Mesenteric fat pad (tissue), 1 donor: ENCODE data around the gene TNFAIP3. TPM values are rescaled to one million over a fixed set of nuclear protein-coding genes. Genes with fewer than 3 reads are reported as not detected.
"Not testable (repeated sequence)": the region's sequence is repeated elsewhere in the genome, so short reads cannot be mapped to it uniquely, and the experiment has no call there.

Source experiments
- DNase-seq: peaks from one replicate; pipeline ENCODE4 v3.0.0-alpha.2; 2020; ENCODE audit warnings: low spot score
- long read RNA-seq: library from polyadenylated mRNA; unstranded; transcript quantifications from one replicate; pipeline ENCODE4 v2.0.0, GENCODE V29; 2020
- total RNA-seq: library from RNA; stranded (reverse); fragmentation: NEBNext Ultra II Directional; extraction: Animal tissue kit (Norgen Biotek cat#: 25700); gene quantifications from one replicate; pipeline ENCODE4 v1.2.1, GENCODE V29; 2021
- donor health status: DM: yes; HTN: yes; CAD: no.

TNFAIP3 gene
- total RNA-seq: 187 TPM
- long read RNA-seq, partial matches to known transcripts: 51 of 71 reads
- long read RNA-seq, other reads (novel, unspliced or antisense): 20 of 71 reads

GRCh38 chr6:137866914-137867684 is at the start of gene TNFAIP3:
Gene TNFAIP3, plus strand, starts transcription at chr6:137867259. Its CDS starts 3,969 bp downstream, at chr6:137871228.
- DNase-seq: peak; percentile 98

DNA sequence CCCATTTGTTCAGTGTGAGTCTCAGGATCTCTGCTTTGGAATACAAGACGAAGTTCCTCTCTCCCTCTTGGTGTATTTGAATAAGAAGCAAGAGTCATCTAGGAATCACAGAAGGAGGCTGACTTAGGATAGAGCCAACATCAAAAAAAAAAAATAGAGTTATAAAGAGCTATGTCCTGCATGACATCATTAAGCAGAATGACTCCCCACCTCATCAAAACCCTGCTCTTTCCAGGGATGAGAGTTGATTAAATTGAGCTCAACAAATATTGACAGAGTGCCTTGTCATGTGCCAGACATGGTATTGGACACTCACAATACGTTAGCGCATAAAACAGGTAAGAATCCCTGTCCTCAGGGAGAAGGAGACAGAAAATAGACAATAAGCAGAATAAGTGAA is 48.6 kb upstream of the TNFAIP3 start:
- DNase-seq: no peak

DNA sequence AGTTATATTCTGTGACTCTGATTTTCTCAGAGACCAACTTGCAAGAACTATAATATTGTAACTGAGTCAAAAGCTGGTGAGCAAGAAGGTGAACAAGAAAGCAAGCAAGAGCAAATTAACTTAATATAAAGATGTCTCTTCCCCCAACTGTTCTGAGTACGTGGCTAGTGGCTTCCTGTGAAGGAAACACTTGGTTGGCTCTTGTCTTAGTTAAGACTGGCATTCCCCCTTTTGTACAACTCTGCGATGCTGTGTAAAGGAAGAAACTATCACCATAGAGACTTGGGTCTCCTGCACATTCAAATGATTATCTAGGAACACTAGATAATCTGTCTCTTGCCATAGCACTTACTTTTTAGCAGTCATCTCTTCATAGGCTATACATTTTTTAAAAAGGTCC is 47.3 kb upstream of the TNFAIP3 start:
- DNase-seq: no peak

GRCh38 chr6:137820425-137820824 is 46.6 kb upstream of the TNFAIP3 start:
- DNase-seq: no peak

- no peak for DNase-seq
These were observed 46.1 kb upstream of the TNFAIP3 start for GRCh38 chr6:137820952-137821351.

DNA sequence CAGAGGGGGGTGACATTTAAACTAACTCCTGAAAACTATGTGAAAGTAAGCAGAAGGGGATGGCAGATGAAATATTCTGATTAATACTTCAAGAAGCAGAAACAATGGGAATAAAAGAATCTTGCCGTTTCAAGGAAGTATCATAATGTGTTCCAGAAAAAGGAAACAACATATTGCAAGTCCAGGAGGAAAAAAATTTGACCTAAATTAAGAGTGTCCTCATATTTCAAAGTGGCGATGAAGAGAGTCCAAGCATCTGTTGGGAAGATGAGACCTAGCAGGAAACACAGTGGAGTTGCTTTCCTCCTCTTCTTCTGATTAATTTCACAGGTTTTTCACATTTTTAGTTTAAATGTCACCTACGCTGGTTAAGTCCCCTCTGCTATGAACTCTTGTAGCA is 45.6 kb upstream of the TNFAIP3 start:
- no peak for DNase-seq

- no peak for DNase-seq
These were observed 43.1 kb upstream of the TNFAIP3 start for GRCh38 chr6:137823826-137824555.

DNA sequence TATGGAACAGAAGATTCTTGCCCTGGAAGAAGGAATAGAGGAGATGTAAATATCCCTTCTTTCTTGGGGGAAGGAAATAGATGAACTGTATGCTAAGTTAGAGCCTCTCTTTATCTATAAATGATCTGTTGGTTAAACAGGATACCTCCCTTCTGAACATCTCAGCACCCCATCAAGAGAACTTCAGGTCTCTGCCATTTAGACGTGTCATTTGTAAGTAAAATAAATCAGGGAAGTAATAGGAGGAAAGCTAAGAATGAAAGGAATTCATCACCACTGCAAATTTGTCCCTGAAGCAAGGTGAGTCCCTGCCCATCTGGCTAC is 42.5 kb upstream of the TNFAIP3 start:
- no peak for DNase-seq

DNA sequence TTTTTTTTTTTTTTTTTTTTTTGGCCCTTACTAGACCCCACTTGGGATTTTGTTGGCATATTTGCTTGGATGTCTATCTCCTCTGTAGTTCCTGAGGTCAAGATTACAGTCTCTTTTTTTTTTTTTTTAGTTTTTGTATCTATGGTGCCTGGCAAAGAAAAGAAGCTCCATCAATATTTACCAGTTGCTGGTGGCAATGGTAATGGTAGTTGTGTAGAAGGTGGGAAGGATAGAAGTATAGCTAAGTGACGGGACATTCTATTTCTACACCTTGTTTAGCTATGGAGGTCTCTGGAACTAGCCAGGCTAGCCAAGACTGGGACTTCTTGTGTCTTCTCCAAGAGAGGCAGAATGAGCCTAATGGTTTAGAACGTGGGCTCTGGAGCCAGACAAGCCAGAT is 42.2 kb upstream of the TNFAIP3 start:
- DNase-seq: no peak

- no peak for DNase-seq
These were observed 39.6 kb upstream of the TNFAIP3 start for GRCh38 chr6:137827411-137827940.

GRCh38 chr6:137827977-137828810 is 38.9 kb upstream of the TNFAIP3 start:
- DNase-seq: no peak

DNA sequence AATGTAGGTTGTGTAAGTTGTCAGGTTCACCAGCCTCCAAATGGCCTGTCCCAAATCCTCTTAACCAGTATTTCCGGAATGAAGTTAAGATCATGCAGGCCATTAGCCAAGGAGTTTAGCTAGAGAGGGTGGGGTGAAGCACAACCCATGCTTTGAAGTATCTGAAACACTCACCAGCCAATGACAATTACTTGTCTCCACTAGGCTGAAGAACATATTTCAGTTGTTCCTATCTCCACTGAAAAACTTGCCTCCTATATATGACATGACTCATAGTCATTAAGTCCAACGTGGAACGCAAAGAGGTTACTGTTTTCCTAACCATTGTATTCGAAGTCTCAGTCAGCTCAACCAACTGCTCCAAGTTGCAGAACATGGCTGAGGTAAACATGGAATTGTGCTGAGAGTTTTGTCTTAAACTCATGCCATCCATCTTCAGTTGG is 37.4 kb upstream of the TNFAIP3 start:
- no peak for DNase-seq

DNA sequence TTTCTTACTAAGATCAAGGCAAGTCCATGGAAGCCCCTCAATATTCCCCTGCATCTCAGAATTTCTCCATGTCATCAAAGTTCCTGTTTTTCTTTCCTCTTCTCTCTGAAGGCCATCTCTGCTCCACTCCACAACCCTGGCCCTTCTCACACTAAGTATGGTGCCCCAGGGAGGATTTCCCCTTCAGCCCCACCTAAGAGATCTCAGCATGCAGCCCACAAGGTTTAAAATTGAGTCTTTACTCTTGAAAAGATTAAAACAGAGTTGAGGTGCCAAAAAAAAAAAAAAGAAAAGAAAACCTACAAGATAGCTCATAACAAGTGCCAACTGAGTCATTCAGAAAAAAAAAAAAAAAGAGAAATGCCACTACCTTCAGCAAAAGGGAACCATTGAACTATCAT is 36.5 kb upstream of the TNFAIP3 start:
- DNase-seq: no peak

- DNase-seq: no peak
These were observed 34.9 kb upstream of the TNFAIP3 start for GRCh38 chr6:137832110-137832509.

DNA sequence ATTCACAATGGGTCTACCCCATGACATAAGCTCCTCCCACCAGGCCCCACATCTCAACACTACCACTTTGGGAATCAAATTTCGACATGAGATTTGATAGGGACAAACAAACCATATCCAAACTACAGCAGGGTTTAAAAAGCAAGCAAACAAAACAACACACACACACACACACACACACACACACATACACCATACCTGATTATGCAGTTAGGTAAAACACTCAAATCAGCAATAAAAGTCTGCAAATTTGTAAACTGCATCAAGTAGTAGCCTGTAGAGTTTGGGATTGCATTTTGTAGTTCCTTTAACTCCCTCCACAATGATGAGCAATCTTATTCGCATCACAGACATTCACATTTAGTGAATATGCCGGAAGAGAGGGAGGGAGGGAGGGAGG is 32.6 kb upstream of the TNFAIP3 start:
- DNase-seq: no peak

DNA sequence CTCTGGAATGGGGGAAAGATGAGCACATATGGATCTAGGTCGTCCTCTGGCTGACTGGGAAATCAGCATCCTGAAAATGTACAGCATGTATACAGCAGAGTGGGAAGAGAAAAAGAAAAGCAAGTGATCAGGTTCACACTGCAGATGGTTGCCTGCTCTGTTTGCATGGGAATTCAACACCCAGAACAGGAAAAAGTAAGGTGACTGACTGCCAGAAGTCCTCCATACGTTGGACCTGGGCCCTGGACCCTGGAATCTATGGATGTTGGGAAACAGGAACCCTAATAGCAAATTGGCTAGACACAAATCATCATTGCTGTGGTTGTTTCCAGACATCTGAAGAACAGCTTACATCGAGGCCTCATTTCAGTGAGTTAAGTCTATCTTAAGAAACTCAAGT is 30.3 kb upstream of the TNFAIP3 start:
- no peak for DNase-seq

DNA sequence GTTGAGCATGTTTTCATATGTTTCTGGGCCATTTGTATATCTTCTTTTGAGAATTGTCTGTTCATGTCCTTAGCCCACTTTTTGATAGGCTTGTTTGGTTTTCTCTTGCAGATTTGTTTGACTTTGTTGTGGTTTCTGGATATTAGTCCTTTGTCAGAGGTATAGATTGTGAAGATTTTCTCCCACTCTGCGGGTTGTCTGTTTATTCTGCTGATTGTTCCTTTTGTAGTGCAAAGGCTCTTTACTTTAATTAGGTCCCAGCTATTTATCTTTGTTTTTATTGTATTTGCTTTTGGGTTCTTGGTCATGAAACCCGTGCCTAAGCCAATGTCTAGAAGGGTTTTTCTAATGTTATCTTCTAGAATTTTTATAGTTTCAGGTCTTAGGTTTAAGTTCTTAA is 29.0 kb upstream of the TNFAIP3 start:
- not testable (repeated sequence) for DNase-seq

GRCh38 chr6:137838597-137838996 is 28.5 kb upstream of the TNFAIP3 start:
- not testable (repeated sequence) for DNase-seq

- no peak for DNase-seq
These were observed 28.0 kb upstream of the TNFAIP3 start for GRCh38 chr6:137839076-137839475.

DNA sequence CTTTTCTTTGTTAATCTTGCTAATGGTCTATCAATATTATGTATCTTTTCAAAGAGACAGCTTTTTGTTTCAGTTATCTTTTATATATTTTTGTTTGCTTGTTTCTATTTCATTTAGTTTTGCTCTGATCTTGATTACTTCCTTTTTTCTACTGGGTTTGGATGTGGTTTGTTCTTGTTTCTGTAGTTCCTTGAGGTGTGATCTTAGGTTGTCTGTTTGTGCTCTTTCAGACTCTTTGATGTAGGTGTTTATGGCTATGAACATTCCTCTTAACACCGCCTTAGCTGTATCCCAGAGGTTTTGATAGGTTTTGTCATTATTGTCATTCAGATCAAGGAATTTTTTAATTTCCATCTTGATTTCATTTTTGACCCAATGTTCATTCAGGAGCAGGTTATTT is 26.8 kb upstream of the TNFAIP3 start:
- no peak for DNase-seq

GRCh38 chr6:137843211-137843610 is 23.8 kb upstream of the TNFAIP3 start:
- DNase-seq: no peak

DNA sequence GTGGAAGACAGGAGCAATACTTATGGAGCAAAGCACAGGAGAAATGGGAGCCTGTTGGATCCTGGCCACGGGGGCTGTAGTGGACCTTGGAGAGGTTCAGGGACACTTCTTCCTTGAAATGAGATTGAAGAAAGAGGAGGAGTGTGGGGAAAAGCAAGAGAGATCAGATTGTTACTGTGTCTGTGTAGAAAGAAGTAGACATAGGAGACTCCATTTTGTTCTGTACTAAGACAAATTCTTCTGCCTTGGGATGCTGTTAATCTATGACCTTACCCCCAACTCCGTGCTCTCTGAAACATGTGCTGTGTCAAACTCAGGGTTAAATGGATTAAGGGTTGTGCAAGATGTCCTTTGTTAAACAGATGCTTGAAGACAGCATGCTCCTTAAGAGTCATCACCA is 22.7 kb upstream of the TNFAIP3 start:
- not testable (repeated sequence) for DNase-seq
